ENCODE data around the gene GNA14. TPM values are rescaled to one million over a fixed set of nuclear protein-coding genes. Genes with fewer than 3 reads are reported as not detected.

Gene GNA14
- total and polyA plus RNA-seq, 2 donors (not counting 1 experiment from before 2014, with no cell fraction given): 0.50 to 0.52 TPM

DNA sequence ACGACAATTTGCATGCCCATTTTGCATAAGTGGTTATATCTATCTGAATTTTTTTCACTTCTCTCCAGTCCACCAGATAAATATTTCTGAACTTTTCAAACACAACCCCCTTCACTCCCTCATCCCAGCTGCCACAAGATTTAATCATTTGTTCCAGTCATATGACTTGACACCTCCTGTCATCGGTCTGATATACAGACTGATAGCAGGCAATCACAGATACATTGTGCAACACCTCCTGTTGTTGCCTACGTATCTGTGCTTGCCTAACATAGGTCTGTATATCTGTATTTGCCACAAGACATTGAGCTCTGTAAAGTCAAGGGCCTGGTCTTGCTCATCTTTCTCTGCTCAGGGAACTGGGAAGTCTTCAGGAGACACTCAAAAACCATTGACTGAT is 65.6 kb downstream of the GNA14 start:
- Histone ChIP-seq H3K27me3 (ENCODE audit: control insufficient read depth, insufficient read depth, low read length) (no peaks in the 10 kb centered on the region), H3K79me2 (ENCODE audit: control insufficient read depth, insufficient read depth, low read length) (no peaks in the 10 kb centered on the region), H4K20me1 (ENCODE audit: control insufficient read depth, extremely low read depth, insufficient read depth, low read length) (no peaks in the 10 kb centered on the region), H2AFZ (ENCODE audit: low read length) (no peak overlapping the region), H3K36me3 (ENCODE audit: control insufficient read depth, insufficient read depth, low read length) (no peaks in the 10 kb centered on the region), H3K9me3 (ENCODE audit: control insufficient read depth, insufficient read depth, low read depth, low read length) (no peaks in the 10 kb centered on the region), H3K4me1 (ENCODE audit: control insufficient read depth, extremely low read depth, insufficient read depth, low read length) (peaks cover 2% of the 10 kb centered on the region), H3K9ac (ENCODE audit: insufficient read depth, low read length) (no peak overlapping the region), H3K4me2 (ENCODE audit: extremely low read depth, insufficient read depth, low read length) (no peak overlapping the region), H3K27ac (ENCODE audit: insufficient read depth, low read length) (no peak overlapping the region), H3K4me3 (replicated peaks in 1 of 4; ENCODE audit: control extremely low read depth in 1 of 4, insufficient read depth in 1 of 4, low read depth in 3 of 4, low read length in 4 of 4) (no peak overlapping the region)
- no peak for TF ChIP-seq EZH2 (IDR thresholded peaks at IDR 0.05; ENCODE audit: low read length, missing control alignments)
- TF ChIP-seq, protein P1, sequence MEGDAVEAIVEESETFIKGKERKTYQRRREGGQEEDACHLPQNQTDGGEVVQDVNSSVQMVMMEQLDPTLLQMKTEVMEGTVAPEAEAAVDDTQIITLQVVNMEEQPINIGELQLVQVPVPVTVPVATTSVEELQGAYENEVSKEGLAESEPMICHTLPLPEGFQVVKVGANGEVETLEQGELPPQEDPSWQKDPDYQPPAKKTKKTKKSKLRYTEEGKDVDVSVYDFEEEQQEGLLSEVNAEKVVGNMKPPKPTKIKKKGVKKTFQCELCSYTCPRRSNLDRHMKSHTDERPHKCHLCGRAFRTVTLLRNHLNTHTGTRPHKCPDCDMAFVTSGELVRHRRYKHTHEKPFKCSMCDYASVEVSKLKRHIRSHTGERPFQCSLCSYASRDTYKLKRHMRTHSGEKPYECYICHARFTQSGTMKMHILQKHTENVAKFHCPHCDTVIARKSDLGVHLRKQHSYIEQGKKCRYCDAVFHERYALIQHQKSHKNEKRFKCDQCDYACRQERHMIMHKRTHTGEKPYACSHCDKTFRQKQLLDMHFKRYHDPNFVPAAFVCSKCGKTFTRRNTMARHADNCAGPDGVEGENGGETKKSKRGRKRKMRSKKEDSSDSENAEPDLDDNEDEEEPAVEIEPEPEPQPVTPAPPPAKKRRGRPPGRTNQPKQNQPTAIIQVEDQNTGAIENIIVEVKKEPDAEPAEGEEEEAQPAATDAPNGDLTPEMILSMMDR (conservative IDR thresholded peaks at IDR 0.05 in 1 of 2, IDR thresholded peaks at IDR 0.05 in 1 of 2; ENCODE audit: low read depth in 1 of 2, low read length in 2 of 2): no peak
- DNase-seq (ENCODE audit: low read depth in 2 of 2): no peak

DNA sequence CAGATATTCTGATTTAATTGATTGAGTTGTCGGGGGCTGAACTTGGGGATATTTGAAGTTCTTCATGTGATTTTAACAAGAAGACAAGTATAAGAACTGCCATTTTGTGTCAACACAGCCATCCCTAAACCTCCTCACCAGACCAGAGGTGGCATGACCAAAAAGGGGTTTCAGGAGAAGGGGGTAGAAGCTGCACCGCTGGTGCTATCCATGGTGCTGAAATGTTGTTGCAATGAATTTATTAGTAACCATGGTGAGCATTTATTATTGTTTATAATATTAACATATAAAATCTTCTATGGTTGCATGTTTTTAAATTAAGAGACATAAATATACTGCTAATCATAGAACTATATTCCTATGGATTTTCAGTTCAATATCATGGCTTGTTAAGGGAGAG is 72.3 kb downstream of the GNA14 start:
- Histone ChIP-seq H3K4me2 (ENCODE audit: extremely low read depth, insufficient read depth, low read length) (no peak overlapping the region), H3K79me2 (ENCODE audit: control insufficient read depth, insufficient read depth, low read length) (no peaks in the 10 kb centered on the region), H3K27ac (ENCODE audit: insufficient read depth, low read length) (no peak overlapping the region), H3K4me1 (ENCODE audit: control insufficient read depth, extremely low read depth, insufficient read depth, low read length) (no peaks in the 10 kb centered on the region), H3K27me3 (ENCODE audit: control insufficient read depth, insufficient read depth, low read length) (no peaks in the 10 kb centered on the region), H3K4me3 (replicated peaks in 1 of 4; ENCODE audit: control extremely low read depth in 1 of 4, insufficient read depth in 1 of 4, low read depth in 3 of 4, low read length in 4 of 4) (no peak overlapping the region), H3K36me3 (ENCODE audit: control insufficient read depth, insufficient read depth, low read length) (no peaks in the 10 kb centered on the region), H3K9me3 (ENCODE audit: control insufficient read depth, insufficient read depth, low read depth, low read length) (no peaks in the 10 kb centered on the region), H2AFZ (ENCODE audit: low read length) (no peak overlapping the region), H4K20me1 (ENCODE audit: control insufficient read depth, extremely low read depth, insufficient read depth, low read length) (no peaks in the 10 kb centered on the region), H3K9ac (ENCODE audit: insufficient read depth, low read length) (no peak overlapping the region)
- no peak for TF ChIP-seq EZH2 (IDR thresholded peaks at IDR 0.05; ENCODE audit: low read length, missing control alignments)
- TF ChIP-seq, protein P1 (conservative IDR thresholded peaks at IDR 0.05 in 1 of 2, IDR thresholded peaks at IDR 0.05 in 1 of 2; ENCODE audit: low read depth in 1 of 2, low read length in 2 of 2): no peak
- DNase-seq (ENCODE audit: low read depth in 2 of 2): peak; percentile 17 to 40

DNA sequence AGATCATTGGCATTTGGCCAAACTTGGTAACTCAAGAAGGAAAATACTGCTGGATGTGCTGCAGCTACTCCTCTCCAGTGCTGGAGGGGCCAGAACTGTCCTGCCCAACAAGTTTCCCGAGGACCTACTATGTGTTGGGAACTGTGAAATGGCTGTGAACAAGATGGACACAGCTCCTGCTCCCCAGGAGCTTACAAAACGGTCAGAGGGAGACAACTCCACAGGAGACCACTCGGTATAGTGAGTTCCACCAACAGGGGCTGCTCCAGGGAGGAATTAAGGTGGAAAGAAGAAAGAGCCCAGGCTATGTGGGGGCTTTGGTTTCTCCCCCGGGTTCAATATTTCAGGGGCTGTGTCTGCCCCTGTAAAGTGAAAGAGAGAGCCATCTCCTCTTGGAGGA is 78.8 kb downstream of the GNA14 start:
- no peak for DNase-seq (ENCODE audit: low read depth in 2 of 2)
- H3K4me3 ChIP-seq (replicated peaks in 1 of 4; ENCODE audit: control extremely low read depth in 1 of 4, insufficient read depth in 1 of 4, low read depth in 3 of 4, low read length in 4 of 4): no peak overlapping the region
- no peaks in the 10 kb centered on the region for H3K9me3 ChIP-seq (ENCODE audit: control insufficient read depth, insufficient read depth, low read depth, low read length)
- no peak for TF ChIP-seq EZH2 (IDR thresholded peaks at IDR 0.05; ENCODE audit: low read length, missing control alignments)
- TF ChIP-seq, protein P1 (conservative IDR thresholded peaks at IDR 0.05 in 1 of 2, IDR thresholded peaks at IDR 0.05 in 1 of 2; ENCODE audit: low read depth in 1 of 2, low read length in 2 of 2): no peak
- H3K36me3 ChIP-seq (ENCODE audit: control insufficient read depth, insufficient read depth, low read length): no peaks in the 10 kb centered on the region
- no peaks in the 10 kb centered on the region for H3K27me3 ChIP-seq (ENCODE audit: control insufficient read depth, insufficient read depth, low read length)
- H4K20me1 ChIP-seq (ENCODE audit: control insufficient read depth, extremely low read depth, insufficient read depth, low read length): no peaks in the 10 kb centered on the region
- H3K79me2 ChIP-seq (ENCODE audit: control insufficient read depth, insufficient read depth, low read length): no peaks in the 10 kb centered on the region
- H3K27ac ChIP-seq (ENCODE audit: insufficient read depth, low read length): no peak overlapping the region
- no peak overlapping the region for H2AFZ ChIP-seq (ENCODE audit: low read length)
- H3K9ac ChIP-seq (ENCODE audit: insufficient read depth, low read length): no peak overlapping the region
- no peaks in the 10 kb centered on the region for H3K4me1 ChIP-seq (ENCODE audit: control insufficient read depth, extremely low read depth, insufficient read depth, low read length)
- H3K4me2 ChIP-seq (ENCODE audit: extremely low read depth, insufficient read depth, low read length): no peak overlapping the region

All from fibroblast of lung (primary cell).